Spleen (tissue), 7 donors: ENCODE results near the gene APOL2.
A peak's percentile ranks its signal among the peaks of the same experiment; 100 is the strongest.

Source experiments
- POLR2A ChIP-seq, 3 donors: fragments of 450-650 bp; IDR thresholded peaks; one replicate each; pipeline ENCODE4 v1.5.1; 2017; ENCODE audit warnings: antibody characterized with exemption in 3 of 3, mild to moderate bottlenecking in 1 of 3
- POLR2AphosphoS5 ChIP-seq, 3 donors: sonication (generic); formaldehyde crosslinking; IDR thresholded peaks; one replicate each; pipeline ENCODE4 v1.5.1; 2017; ENCODE audit warnings: antibody characterized with exemption in 3 of 3
- TF ChIP-seq, protein P1 (sequence below), 11 experiments: fragments of 200-600 bp in 7 of 11; fragments of 450-650 bp in 4 of 11; sonication (generic) in 4 of 11; IDR thresholded peaks in 8 of 11; conservative IDR thresholded peaks in 3 of 11; 1 replicate in 7 of 11; 2 replicates in 4 of 11; pipeline versions ENCODE4 v1.4.0 to v1.8.0; 2016 to 2021; ENCODE audit warnings: antibody characterized with exemption in 11 of 11, inconsistent platforms in 4 of 11, mild to moderate bottlenecking in 1 of 11
- donor health status: DM: no; HTN: no; CAD: no; lungs with moderate emphysema.
- donor health status: DM: no; HTN: no; CAD: no.
- donor health status: DM: no; HTN: no; CAD: no.

DNA sequence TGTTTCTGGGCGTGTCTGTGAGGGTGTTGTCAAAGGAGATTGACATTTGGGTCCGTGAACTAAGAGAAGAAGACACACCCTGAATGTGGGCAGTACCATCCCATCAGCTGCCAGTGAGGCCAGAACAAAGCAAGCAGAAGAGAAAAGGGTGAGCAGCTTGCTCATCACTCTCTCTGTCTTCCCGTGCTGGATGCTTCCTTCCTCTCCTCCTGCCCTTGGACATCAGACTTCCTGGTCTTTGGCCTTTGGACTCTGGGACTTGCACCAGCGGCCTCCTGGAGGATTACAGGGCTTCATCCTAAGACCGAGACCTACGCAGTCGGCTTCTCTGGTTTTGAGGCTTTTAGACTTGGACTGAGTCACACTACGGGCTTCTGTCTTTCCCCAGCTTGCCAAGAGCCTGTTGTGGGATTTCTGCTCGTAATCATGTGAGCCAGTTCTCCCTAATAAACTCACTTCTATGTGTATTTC, 18.8 kb downstream of the APOL2 start:
- TF ChIP-seq POLR2A (IDR thresholded peaks at IDR 0.05) (no peak), POLR2AphosphoS5 (IDR thresholded peaks at IDR 0.05) (peak in 1 of 3 donors; percentile 27)
- TF ChIP-seq, protein P1, sequence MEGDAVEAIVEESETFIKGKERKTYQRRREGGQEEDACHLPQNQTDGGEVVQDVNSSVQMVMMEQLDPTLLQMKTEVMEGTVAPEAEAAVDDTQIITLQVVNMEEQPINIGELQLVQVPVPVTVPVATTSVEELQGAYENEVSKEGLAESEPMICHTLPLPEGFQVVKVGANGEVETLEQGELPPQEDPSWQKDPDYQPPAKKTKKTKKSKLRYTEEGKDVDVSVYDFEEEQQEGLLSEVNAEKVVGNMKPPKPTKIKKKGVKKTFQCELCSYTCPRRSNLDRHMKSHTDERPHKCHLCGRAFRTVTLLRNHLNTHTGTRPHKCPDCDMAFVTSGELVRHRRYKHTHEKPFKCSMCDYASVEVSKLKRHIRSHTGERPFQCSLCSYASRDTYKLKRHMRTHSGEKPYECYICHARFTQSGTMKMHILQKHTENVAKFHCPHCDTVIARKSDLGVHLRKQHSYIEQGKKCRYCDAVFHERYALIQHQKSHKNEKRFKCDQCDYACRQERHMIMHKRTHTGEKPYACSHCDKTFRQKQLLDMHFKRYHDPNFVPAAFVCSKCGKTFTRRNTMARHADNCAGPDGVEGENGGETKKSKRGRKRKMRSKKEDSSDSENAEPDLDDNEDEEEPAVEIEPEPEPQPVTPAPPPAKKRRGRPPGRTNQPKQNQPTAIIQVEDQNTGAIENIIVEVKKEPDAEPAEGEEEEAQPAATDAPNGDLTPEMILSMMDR (IDR thresholded peaks at IDR 0.05 in 8 of 11, conservative IDR thresholded peaks at IDR 0.05 in 3 of 11): no peak
